ENCODE results near the gene PRR20G. TPM values are rescaled to one million over a fixed set of nuclear protein-coding genes. Genes with fewer than 3 reads are reported as not detected.
A peak's percentile ranks its signal among the peaks of the same experiment; 100 is the strongest.

The PRR20G gene
- total RNA-seq, 2 experiments from 2014 or later, result not detected

DNA sequence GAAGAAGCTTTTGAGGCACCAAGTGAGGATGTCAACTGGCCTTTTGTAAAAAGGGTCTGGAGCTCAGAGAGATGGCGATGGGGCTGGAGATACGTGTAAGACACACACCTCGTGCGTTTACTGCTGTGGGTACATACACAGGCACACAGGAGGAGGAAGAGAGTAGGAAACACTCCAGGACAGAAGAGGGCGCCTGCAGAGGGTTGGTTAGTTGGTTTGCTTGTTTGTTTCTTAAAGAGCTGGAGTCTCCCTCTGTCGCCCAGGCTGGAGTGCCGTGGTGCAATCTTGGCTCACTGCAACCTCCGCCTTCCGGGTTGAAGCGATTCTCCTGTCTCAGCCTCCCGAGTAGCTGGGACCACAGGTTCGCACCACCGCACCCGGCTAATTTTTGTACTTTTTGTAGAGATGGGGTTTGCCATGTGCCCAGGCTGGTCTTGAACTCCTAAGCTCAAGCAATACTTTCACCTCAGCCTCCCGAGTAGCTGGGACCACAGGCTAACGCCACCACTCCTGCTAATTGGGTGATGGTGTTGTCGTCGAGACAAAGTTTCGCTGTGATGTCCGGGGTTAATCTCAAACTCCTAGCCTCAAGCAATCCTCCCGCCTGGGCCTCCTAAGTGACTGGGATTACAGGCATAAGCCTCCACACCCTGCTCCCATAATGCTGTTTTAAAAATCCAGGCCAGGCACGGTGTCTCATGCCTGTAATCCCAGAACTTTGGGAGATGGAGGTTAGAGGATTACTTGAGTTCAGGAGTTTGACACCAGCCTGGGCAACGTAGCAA lies 1.3 kb upstream of the PRR20G start:
- Histone ChIP-seq H3K9me3 (ENCODE audit: low read length) (no peaks in the 10 kb centered on the region), H3K36me3 (ENCODE audit: insufficient read depth, low read length) (no peaks in the 10 kb centered on the region), H4K20me1 (ENCODE audit: insufficient read depth, low read length) (no peaks in the 10 kb centered on the region), H2AFZ (ENCODE audit: low read length) (no peak overlapping the region), H3K9me2 (ENCODE audit: insufficient read depth, low read length) (no peaks in the 10 kb centered on the region), H3K4me2 (ENCODE audit: low read length) (no peak overlapping the region), H3K4me3 (ENCODE audit: low read depth, low read length, poor library complexity, severe bottlenecking) (no peak overlapping the region), H3K27ac (ENCODE audit: low read depth, low read length, poor library complexity, severe bottlenecking) (no peak overlapping the region), H3K79me2 (ENCODE audit: insufficient read depth, low read depth, low read length) (no peaks in the 10 kb centered on the region), H3K4me1 (ENCODE audit: insufficient read depth, low read length, poor library complexity, severe bottlenecking) (no peaks in the 10 kb centered on the region)
- intact Hi-C loops (cut with micrococcal nuclease; ENCODE audit: unreplicated experiment), result no loop called here
- peak; percentile 43; the same call in 1 of the 2 replicates for TF ChIP-seq CTCF (conservative IDR thresholded peaks at IDR 0.05; ENCODE audit: low read length)
- no peak for TF ChIP-seq EZH2phosphoT487 (IDR thresholded peaks at IDR 0.05; ENCODE audit: borderline replicate concordance, low read depth, low read length)
- BruUV-seq (replicated peaks), result no TSS peak
- POLR2A ChIA-PET, result no interaction called here
- DNase-seq (ENCODE audit: low spot score), result peak; percentile 2
- CTCF ChIA-PET (ENCODE audit: unreplicated experiment), result no interaction called here

DNA sequence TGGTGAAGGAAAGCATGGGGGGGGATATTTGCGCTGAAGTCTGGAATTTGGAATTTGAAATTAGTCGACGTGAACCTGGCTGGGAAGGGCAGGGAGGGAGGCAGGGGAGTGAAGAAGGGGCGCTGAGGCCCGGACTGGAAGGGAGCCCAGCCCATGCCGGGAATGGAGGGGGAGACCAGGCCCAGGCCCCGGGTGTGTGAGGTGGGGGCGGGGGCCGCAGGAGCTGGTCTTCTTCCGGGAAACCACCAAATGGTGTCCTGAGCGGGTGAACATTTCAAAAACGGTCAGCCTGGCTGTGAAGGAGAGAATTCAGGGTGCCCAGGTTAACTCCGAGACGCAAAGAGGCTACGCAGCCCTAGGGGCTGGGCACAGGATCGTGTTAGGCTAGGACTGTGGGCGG lies 497 bp upstream of the PRR20G start:
- no peaks in the 10 kb centered on the region for H3K9me3 ChIP-seq (ENCODE audit: low read length)
- ChIA-PET CTCF (ENCODE audit: unreplicated experiment) (no interaction called here), POLR2A (no interaction called here)
- H2AFZ ChIP-seq (ENCODE audit: low read length), result no peak overlapping the region
- H3K9me2 ChIP-seq (ENCODE audit: insufficient read depth, low read length), result no peaks in the 10 kb centered on the region
- H3K27ac ChIP-seq (ENCODE audit: low read depth, low read length, poor library complexity, severe bottlenecking), result no peak overlapping the region
- H3K79me2 ChIP-seq (ENCODE audit: insufficient read depth, low read depth, low read length), result no peaks in the 10 kb centered on the region
- H3K4me3 ChIP-seq (ENCODE audit: low read depth, low read length, poor library complexity, severe bottlenecking), result no peak overlapping the region
- intact Hi-C loops (cut with micrococcal nuclease; ENCODE audit: unreplicated experiment), result no loop called here
- no TSS peak for BruUV-seq (replicated peaks)
- H3K4me2 ChIP-seq (ENCODE audit: low read length), result no peak overlapping the region
- H3K4me1 ChIP-seq (ENCODE audit: insufficient read depth, low read length, poor library complexity, severe bottlenecking), result no peaks in the 10 kb centered on the region
- TF ChIP-seq CTCF (conservative IDR thresholded peaks at IDR 0.05; ENCODE audit: low read length) (no peak), EZH2phosphoT487 (IDR thresholded peaks at IDR 0.05; ENCODE audit: borderline replicate concordance, low read depth, low read length) (no peak)
- no peaks in the 10 kb centered on the region for H4K20me1 ChIP-seq (ENCODE audit: insufficient read depth, low read length)
- no peak for DNase-seq (ENCODE audit: low spot score)
- no peaks in the 10 kb centered on the region for H3K36me3 ChIP-seq (ENCODE audit: insufficient read depth, low read length)

DNA sequence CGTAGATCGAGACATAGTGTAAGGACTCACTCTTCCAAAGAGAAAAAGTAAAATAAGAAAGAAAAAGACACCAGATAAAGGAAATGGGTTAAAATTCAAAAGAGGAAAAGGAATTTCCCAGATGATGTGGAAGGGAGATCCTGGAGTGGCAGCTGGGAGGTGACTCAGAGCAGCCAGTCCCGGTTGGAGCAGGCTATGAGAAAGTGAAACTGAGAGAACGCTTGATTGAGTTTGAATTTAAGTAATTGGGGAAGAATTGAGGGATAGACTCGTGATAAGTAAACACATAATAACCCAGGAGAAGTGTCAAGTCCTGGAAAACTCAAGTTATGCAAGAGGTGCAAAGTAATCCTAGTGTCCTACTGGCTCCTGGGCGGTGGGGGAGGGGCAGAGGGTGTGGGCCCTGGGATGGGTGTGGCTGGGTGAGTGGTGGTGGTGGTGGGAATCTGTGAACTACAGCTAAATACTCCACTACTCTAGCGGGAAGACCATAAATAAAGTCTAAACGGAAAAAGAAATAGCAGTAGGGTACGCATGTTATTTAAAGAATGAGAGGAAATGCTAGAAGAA lies 1.2 kb downstream of the PRR20G start:
- Histone ChIP-seq H4K20me1 (ENCODE audit: insufficient read depth, low read length) (no peaks in the 10 kb centered on the region), H2AFZ (ENCODE audit: low read length) (no peak overlapping the region), H3K4me1 (ENCODE audit: insufficient read depth, low read length, poor library complexity, severe bottlenecking) (no peaks in the 10 kb centered on the region), H3K9me3 (ENCODE audit: low read length) (no peaks in the 10 kb centered on the region), H3K79me2 (ENCODE audit: insufficient read depth, low read depth, low read length) (no peaks in the 10 kb centered on the region), H3K36me3 (ENCODE audit: insufficient read depth, low read length) (no peaks in the 10 kb centered on the region), H3K27ac (ENCODE audit: low read depth, low read length, poor library complexity, severe bottlenecking) (no peak overlapping the region), H3K9me2 (ENCODE audit: insufficient read depth, low read length) (no peaks in the 10 kb centered on the region), H3K4me3 (ENCODE audit: low read depth, low read length, poor library complexity, severe bottlenecking) (no peak overlapping the region), H3K4me2 (ENCODE audit: low read length) (no peak overlapping the region)
- CTCF ChIA-PET (ENCODE audit: unreplicated experiment), result no interaction called here
- no TSS peak for BruUV-seq (replicated peaks)
- intact Hi-C loops (cut with micrococcal nuclease; ENCODE audit: unreplicated experiment), result no loop called here
- TF ChIP-seq EZH2phosphoT487 (IDR thresholded peaks at IDR 0.05; ENCODE audit: borderline replicate concordance, low read depth, low read length) (no peak), CTCF (conservative IDR thresholded peaks at IDR 0.05; ENCODE audit: low read length) (no peak)
- POLR2A ChIA-PET, result no interaction called here
- DNase-seq (ENCODE audit: low spot score), result no peak
